HepG2 (cell line): Measurements from ENCODE around the gene RAD51. TPM values are rescaled to one million over a fixed set of nuclear protein-coding genes. Genes with fewer than 3 reads are reported as not detected.

ENCODE experiments used
- BHLHE40 ChIP-seq: IDR thresholded peaks from 2 replicates; pipeline ENCODE4 v1.6.1; 2011; ENCODE audit warnings: low read length, improper control_type of control experiment
- BORCS8-MEF2B ChIP-seq: sonication (generic); formaldehyde crosslinking; IDR thresholded peaks from 2 replicates; pipeline ENCODE4 v1.8.0; 2022; ENCODE audit warnings: mild to moderate bottlenecking, missing genetic modification reagents
- FIP1L1 ChIP-seq: fragments of 200-400 bp; formaldehyde crosslinking; IDR thresholded peaks from 2 replicates; pipeline ENCODE4 v1.6.1; 2018; ENCODE audit warnings: low read depth, mild to moderate bottlenecking, low read length, moderate library complexity, borderline replicate concordance; ENCODE audit not compliant: insufficient read depth
- MATR3 ChIP-seq: sonication (generic); formaldehyde crosslinking; IDR thresholded peaks from 2 replicates; pipeline ENCODE4 v1.4.0; 2020; ENCODE audit warnings: missing genetic modification reagents
- TBL1XR1 ChIP-seq: fragments of 150-350 bp; IDR thresholded peaks from 2 replicates; pipeline ENCODE4 v1.6.1; 2014; ENCODE audit warnings: borderline replicate concordance, low read length; ENCODE audit not compliant: partially characterized antibody
- ZNF30 ChIP-seq: sonication (generic); formaldehyde crosslinking; IDR thresholded peaks from 2 replicates; pipeline ENCODE4 v1.5.0; 2020; ENCODE audit warnings: mild to moderate bottlenecking, missing genetic modification reagents
- polyA plus RNA-seq, 8 experiments: library from polyadenylated mRNA; depleted of rRNA in 3 of 8; stranded (reverse) in 7 of 8; unstranded in 1 of 8; fragments of >200 nt; fragmentation: Illumina TruSeq in 4 of 8; extraction: Trizol in 4 of 8; gene quantifications; 2 replicates each; pipeline versions ENCODE4 v1.2.1 to v1.2.3, GENCODE V29; 2011 to 2016; ENCODE audit warnings: low read depth in 4 of 8, missing spikeins in 1 of 8, mixed read lengths in 1 of 8; ENCODE audit not compliant: insufficient read depth in 1 of 8
- total RNA-seq, 5 experiments: library from RNA; depleted of rRNA; stranded (reverse); fragments of >200 nt; fragmentation: Illumina TruSeq; extraction: Trizol; gene quantifications; 2 replicates each; pipeline ENCODE4 v1.2.3, GENCODE V29; 2016; ENCODE audit warnings: low read depth in 1 of 5
- TF ChIP-seq, protein P1 (sequence below): sonication (generic); formaldehyde crosslinking; IDR thresholded peaks from 2 replicates; pipeline ENCODE4 v1.5.1; 2020; ENCODE audit warnings: mild to moderate bottlenecking, missing genetic modification reagents, moderate library complexity
- TF ChIP-seq, protein P2 (sequence below): IDR thresholded peaks from 2 replicates; pipeline ENCODE4 v1.6.1; 2016; ENCODE audit warnings: low read depth, borderline replicate concordance
- TF ChIP-seq, protein P3 (sequence below): sonication (generic); formaldehyde crosslinking; IDR thresholded peaks from 2 replicates; pipeline ENCODE4 v1.9.0; 2021; ENCODE audit warnings: missing genetic modification reagents, borderline replicate concordance
- TF ChIP-seq, protein P4 (sequence below): sonication (generic); formaldehyde crosslinking; conservative IDR thresholded peaks from 2 replicates; pipeline ENCODE4 v1.8.1; 2023; ENCODE audit warnings: missing genetic modification reagents

The RAD51 gene
- total and polyA plus RNA-seq, 2 of the 13 experiments (the other 11 are each of a cell fraction or from before 2014, with no cell fraction given) = 8.5 to 12.8 TPM

DNA sequence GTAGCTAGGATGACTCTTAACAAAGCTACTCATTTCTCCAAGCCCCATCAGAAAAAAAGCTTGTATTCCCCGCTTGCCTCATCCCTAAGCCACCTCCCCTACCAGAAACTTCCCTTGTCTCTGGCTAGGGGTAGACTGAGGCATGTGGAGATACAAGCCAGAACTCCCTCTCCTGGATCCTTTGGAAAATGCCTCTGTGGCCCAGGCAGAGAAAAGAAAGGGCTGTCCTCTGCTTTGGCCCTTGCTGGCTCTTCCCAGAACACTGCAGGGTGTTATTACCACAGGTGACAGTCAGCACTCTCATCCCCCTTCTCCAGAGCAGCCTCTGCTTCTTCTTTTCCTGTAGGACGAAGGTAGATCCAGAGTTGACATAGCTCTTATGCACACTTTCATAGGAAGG is 44.9 kb downstream of the RAD51 start (continued):
- TF ChIP-seq, protein P1, sequence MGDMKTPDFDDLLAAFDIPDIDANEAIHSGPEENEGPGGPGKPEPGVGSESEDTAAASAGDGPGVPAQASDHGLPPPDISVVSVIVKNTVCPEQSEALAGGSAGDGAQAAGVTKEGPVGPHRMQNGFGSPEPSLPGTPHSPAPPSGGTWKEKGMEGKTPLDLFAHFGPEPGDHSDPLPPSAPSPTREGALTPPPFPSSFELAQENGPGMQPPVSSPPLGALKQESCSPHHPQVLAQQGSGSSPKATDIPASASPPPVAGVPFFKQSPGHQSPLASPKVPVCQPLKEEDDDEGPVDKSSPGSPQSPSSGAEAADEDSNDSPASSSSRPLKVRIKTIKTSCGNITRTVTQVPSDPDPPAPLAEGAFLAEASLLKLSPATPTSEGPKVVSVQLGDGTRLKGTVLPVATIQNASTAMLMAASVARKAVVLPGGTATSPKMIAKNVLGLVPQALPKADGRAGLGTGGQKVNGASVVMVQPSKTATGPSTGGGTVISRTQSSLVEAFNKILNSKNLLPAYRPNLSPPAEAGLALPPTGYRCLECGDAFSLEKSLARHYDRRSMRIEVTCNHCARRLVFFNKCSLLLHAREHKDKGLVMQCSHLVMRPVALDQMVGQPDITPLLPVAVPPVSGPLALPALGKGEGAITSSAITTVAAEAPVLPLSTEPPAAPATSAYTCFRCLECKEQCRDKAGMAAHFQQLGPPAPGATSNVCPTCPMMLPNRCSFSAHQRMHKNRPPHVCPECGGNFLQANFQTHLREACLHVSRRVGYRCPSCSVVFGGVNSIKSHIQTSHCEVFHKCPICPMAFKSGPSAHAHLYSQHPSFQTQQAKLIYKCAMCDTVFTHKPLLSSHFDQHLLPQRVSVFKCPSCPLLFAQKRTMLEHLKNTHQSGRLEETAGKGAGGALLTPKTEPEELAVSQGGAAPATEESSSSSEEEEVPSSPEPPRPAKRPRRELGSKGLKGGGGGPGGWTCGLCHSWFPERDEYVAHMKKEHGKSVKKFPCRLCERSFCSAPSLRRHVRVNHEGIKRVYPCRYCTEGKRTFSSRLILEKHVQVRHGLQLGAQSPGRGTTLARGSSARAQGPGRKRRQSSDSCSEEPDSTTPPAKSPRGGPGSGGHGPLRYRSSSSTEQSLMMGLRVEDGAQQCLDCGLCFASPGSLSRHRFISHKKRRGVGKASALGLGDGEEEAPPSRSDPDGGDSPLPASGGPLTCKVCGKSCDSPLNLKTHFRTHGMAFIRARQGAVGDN (CRISPR knock-in tag) = no peak
- TF ChIP-seq TBL1XR1 (no peak), ZNF30 (no peak), BHLHE40 (no peak), MATR3 (CRISPR knock-in tag) (no peak), FIP1L1 (no peak), BORCS8-MEF2B (no peak)
- TF ChIP-seq, protein P2, sequence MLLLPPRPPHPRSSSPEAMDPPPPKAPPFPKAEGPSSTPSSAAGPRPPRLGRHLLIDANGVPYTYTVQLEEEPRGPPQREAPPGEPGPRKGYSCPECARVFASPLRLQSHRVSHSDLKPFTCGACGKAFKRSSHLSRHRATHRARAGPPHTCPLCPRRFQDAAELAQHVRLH (CRISPR knock-in tag) = no peak
- TF ChIP-seq, protein P3, sequence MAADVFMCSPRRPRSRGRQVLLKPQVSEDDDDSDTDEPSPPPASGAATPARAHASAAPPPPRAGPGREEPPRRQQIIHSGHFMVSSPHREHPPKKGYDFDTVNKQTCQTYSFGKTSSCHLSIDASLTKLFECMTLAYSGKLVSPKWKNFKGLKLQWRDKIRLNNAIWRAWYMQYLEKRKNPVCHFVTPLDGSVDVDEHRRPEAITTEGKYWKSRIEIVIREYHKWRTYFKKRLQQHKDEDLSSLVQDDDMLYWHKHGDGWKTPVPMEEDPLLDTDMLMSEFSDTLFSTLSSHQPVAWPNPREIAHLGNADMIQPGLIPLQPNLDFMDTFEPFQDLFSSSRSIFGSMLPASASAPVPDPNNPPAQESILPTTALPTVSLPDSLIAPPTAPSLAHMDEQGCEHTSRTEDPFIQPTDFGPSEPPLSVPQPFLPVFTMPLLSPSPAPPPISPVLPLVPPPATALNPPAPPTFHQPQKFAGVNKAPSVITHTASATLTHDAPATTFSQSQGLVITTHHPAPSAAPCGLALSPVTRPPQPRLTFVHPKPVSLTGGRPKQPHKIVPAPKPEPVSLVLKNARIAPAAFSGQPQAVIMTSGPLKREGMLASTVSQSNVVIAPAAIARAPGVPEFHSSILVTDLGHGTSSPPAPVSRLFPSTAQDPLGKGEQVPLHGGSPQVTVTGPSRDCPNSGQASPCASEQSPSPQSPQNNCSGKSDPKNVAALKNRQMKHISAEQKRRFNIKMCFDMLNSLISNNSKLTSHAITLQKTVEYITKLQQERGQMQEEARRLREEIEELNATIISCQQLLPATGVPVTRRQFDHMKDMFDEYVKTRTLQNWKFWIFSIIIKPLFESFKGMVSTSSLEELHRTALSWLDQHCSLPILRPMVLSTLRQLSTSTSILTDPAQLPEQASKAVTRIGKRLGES (CRISPR knock-in tag) = no peak
- TF ChIP-seq, protein P4, sequence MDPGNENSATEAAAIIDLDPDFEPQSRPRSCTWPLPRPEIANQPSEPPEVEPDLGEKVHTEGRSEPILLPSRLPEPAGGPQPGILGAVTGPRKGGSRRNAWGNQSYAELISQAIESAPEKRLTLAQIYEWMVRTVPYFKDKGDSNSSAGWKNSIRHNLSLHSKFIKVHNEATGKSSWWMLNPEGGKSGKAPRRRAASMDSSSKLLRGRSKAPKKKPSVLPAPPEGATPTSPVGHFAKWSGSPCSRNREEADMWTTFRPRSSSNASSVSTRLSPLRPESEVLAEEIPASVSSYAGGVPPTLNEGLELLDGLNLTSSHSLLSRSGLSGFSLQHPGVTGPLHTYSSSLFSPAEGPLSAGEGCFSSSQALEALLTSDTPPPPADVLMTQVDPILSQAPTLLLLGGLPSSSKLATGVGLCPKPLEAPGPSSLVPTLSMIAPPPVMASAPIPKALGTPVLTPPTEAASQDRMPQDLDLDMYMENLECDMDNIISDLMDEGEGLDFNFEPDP (CRISPR knock-in tag) = no peak
- TF ChIP-seq, all 625 proteins: peak for 0
